B cell (primary cell): ENCODE data around the gene BDP1. TPM values are rescaled to one million over a fixed set of nuclear protein-coding genes. Genes with fewer than 3 reads are reported as not detected.

ENCODE experiments used
- ATAC-seq: fragments of 200-7000 bp; cut with Tn5 transposase; one replicate; pipeline ENCODE4 v1.10.0; 2021; ENCODE audit warnings: low read depth, mild to moderate bottlenecking, moderate number of reproducible peaks, moderate library complexity
- CTCF ChIA-PET: fragments of 350-600 bp; sonication (Branson Sonifier 250); formaldehyde crosslinking; loops from one replicate; lab custom pipeline; 2021; ENCODE audit warnings: antibody characterized with exemption, inconsistent platforms; lab: Charles Lee
- POLR2A ChIA-PET: fragments of 350-600 bp; sonication (Branson Sonifier 250); formaldehyde crosslinking; loops from one replicate; lab custom pipeline; 2021; ENCODE audit warnings: antibody characterized with exemption; lab: Charles Lee
- DNase-seq: peaks from one replicate; pipeline ENCODE4 v3.0.0; 2013
- H2AFZ ChIP-seq: 2 replicates; pipeline ENCODE4 v1.6.1; 2012; ENCODE audit warnings: mild to moderate bottlenecking, low read depth, low read length; ENCODE audit not compliant: insufficient read depth, poor library complexity, severe bottlenecking
- H3K27ac ChIP-seq, 2 donors: 1 replicate in 1 of 2; 2 replicates in 1 of 2; pipeline ENCODE4 v1.5.1; 2012 to 2013; ENCODE audit warnings: low read length in 2 of 2, mild to moderate bottlenecking in 2 of 2, moderate library complexity in 1 of 2
- H3K27me3 ChIP-seq, 4 experiments: fragments of 200-600 bp in 1 of 4; sonication (generic) in 1 of 4; replicated peaks in 1 of 4; 1 replicate in 2 of 4; 2 replicates in 2 of 4; pipeline versions ENCODE4 v1.6.1 to v1.7.0; 2013 to 2016; ENCODE audit warnings: low read length in 3 of 4, mild to moderate bottlenecking in 2 of 4, mixed read lengths in 1 of 4, moderate library complexity in 1 of 4; ENCODE audit not compliant: insufficient read depth in 4 of 4, control insufficient read depth in 3 of 4; ENCODE audit errors: control extremely low read depth in 1 of 4
- H3K36me3 ChIP-seq, 2 experiments: replicated peaks in 1 of 2; 1 replicate in 1 of 2; 2 replicates in 1 of 2; pipeline versions ENCODE4 v1.6.1 to v1.7.1; 2013; ENCODE audit warnings: low read length in 1 of 2; ENCODE audit not compliant: insufficient read depth in 2 of 2, control insufficient read depth in 1 of 2; ENCODE audit errors: control extremely low read depth in 1 of 2, extremely low read depth in 1 of 2
- H3K4me1 ChIP-seq, 2 donors: fragments of 200-600 bp in 1 of 2; sonication (generic) in 1 of 2; 1 replicate in 1 of 2; 2 replicates in 1 of 2; pipeline versions ENCODE4 v1.5.1 to v1.6.1; 2013 to 2017; ENCODE audit warnings: low read length in 2 of 2; ENCODE audit not compliant: control insufficient read depth in 2 of 2, insufficient read depth in 2 of 2
- H3K4me2 ChIP-seq: replicated peaks from 2 replicates; pipeline ENCODE3; 2012; ENCODE audit warnings: mild to moderate bottlenecking, low read depth, low read length; ENCODE audit not compliant: poor library complexity, severe bottlenecking
- H3K4me3 ChIP-seq, 5 experiments: fragments of 200-600 bp in 1 of 5; sonication (generic) in 1 of 5; 1 replicate in 3 of 5; 2 replicates in 2 of 5; pipeline versions ENCODE4 v1.5.1 to v1.7.0; 2011 to 2016; ENCODE audit warnings: low read length in 4 of 5, mild to moderate bottlenecking in 4 of 5, low read depth in 2 of 5, control low read depth in 1 of 5, moderate library complexity in 1 of 5; ENCODE audit not compliant: insufficient read depth in 1 of 5; ENCODE audit errors: control extremely low read depth in 1 of 5, extremely low read depth in 1 of 5
- H3K79me2 ChIP-seq: fragments of 200-600 bp; sonication (generic); one replicate; pipeline ENCODE4 v1.6.0; 2016; ENCODE audit warnings: low read length; ENCODE audit not compliant: control insufficient read depth, insufficient read depth
- H3K9ac ChIP-seq: fragments of 200-600 bp; sonication (generic); 2 replicates; pipeline ENCODE4 v1.6.1; 2017; ENCODE audit warnings: mild to moderate bottlenecking, low read length, moderate library complexity
- H3K9me3 ChIP-seq, 3 donors: one replicate each; pipeline versions ENCODE4 v1.6.1 to v1.7.1; 2013; ENCODE audit warnings: low read length in 2 of 3; ENCODE audit not compliant: control insufficient read depth in 2 of 3, insufficient read depth in 1 of 3; ENCODE audit errors: control extremely low read depth in 1 of 3
- H4K20me1 ChIP-seq: 2 replicates; pipeline ENCODE4 v1.6.0; 2012; ENCODE audit warnings: mild to moderate bottlenecking, low read length; ENCODE audit not compliant: insufficient read depth, control insufficient read depth, poor library complexity, severe bottlenecking
- H3K27ac Mint-ChIP-seq: one replicate; pipeline ENCODE4 v1.8.0; 2021; ENCODE audit warnings: mixed read lengths
- H3K27me3 Mint-ChIP-seq: one replicate; pipeline ENCODE4 v1.8.0; 2021; ENCODE audit warnings: mixed read lengths
- H3K4me1 Mint-ChIP-seq: one replicate; pipeline ENCODE4 v1.8.0; 2021; ENCODE audit warnings: mixed read lengths
- H3K4me3 Mint-ChIP-seq: one replicate; pipeline ENCODE4 v1.8.0; 2021; ENCODE audit warnings: mixed read lengths
- H3K9me3 Mint-ChIP-seq: one replicate; pipeline ENCODE4 v1.8.0; 2022; ENCODE audit warnings: mixed read lengths; ENCODE audit not compliant: insufficient read depth
- EZH2 ChIP-seq: IDR thresholded peaks from 2 replicates; pipeline ENCODE4 v1.6.1; 2012; ENCODE audit warnings: borderline replicate concordance, low read depth, mild to moderate bottlenecking, moderate library complexity, low read length; ENCODE audit not compliant: insufficient read depth, poor library complexity, severe bottlenecking
- WGBS: methylation state at CpG from one replicate; pipeline ENCODE4 v1.1.5; 2013; ENCODE audit warnings: missing lambda C conversion rate; ENCODE audit not compliant: insufficient coverage; 5-methylcytosine and 5-hydroxymethylcytosine counted together
- intact Hi-C: fragments of 100-400 bp; cut with micrococcal nuclease; formaldehyde crosslinking; loops from one replicate; pipeline ENCODE4 v1.10.0; 2022
- polyA plus RNA-seq: library from polyadenylated mRNA; depleted of rRNA; stranded (reverse); fragments of >200 nt; gene quantifications from 2 replicates; pipeline ENCODE4 v1.2.3, GENCODE V29; 2012
- small RNA-seq: library from RNA; depleted of rRNA; stranded (forward); fragments of <200 nt; gene quantifications from one replicate; pipeline ENCODE3, GENCODE V24; 2012; ENCODE audit warnings: low replicate concordance, low read depth; ENCODE audit not compliant: insufficient read length
- total RNA-seq, 2 donors: library from RNA; stranded (reverse); fragments of 120-200 nt in 1 of 2; gene quantifications; 1 replicate in 1 of 2; 2 replicates in 1 of 2; pipeline versions ENCODE4 v1.2.3 to v1.2.4, GENCODE V29; 2013 to 2022
- TF ChIP-seq, protein P1 (sequence below): fragments of 200-600 bp; IDR thresholded peaks from one replicate; pipeline ENCODE4 v1.8.0; 2022; ENCODE audit warnings: antibody characterized with exemption, mild to moderate bottlenecking

BDP1 gene
- total and polyA plus RNA-seq, 2 donors (not counting 1 experiment from before 2014, with no cell fraction given) = 7.9 to 59.4 TPM

DNA sequence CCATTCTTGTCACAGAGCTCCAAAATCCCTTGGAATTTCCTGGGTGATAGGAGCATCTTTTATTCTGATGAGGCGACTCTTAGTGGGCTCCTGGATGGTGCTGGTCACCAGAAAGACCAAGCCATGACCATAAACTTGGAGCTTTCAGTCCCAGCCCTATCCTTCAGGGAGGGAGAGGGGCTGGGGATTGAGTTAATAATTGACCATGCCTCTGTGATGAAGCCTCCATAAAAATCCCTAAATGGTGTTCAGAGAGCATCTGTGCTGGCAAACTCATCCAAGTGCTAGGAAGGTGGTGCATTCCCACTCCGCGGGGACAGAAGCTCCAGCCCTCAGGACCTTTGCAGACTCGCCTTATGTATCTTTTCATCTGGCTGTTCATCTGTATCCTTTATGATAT, 160.4 kb downstream of the BDP1 start:
- ATAC-seq (no peak), DNase-seq (no peak)
- Histone ChIP-seq H3K36me3 (peaks cover 12 to 45% of the 10 kb centered on the region in 2 experiments), H4K20me1 (no peaks in the 10 kb centered on the region), H3K79me2 (peaks cover 40% of the 10 kb centered on the region), H3K9ac (no peak overlapping the region), H3K9me3 (no peaks in the 10 kb centered on the region), H3K4me1 (no peaks in the 10 kb centered on the region), H2AFZ (no peak overlapping the region), H3K4me3 (no peak overlapping the region), H3K4me2 (no peak overlapping the region), H3K27me3 (no peaks in the 10 kb centered on the region), H3K27ac (no peak overlapping the region)
- no peaks in the 10 kb centered on the region for H3K4me1 Mint-ChIP-seq
- 100% methylated on average over 1 of the region's 4 CpGs for WGBS
- H3K9me3 Mint-ChIP-seq = no peaks in the 10 kb centered on the region
- H3K27ac Mint-ChIP-seq = no peak overlapping the region
- TF ChIP-seq, protein P1, sequence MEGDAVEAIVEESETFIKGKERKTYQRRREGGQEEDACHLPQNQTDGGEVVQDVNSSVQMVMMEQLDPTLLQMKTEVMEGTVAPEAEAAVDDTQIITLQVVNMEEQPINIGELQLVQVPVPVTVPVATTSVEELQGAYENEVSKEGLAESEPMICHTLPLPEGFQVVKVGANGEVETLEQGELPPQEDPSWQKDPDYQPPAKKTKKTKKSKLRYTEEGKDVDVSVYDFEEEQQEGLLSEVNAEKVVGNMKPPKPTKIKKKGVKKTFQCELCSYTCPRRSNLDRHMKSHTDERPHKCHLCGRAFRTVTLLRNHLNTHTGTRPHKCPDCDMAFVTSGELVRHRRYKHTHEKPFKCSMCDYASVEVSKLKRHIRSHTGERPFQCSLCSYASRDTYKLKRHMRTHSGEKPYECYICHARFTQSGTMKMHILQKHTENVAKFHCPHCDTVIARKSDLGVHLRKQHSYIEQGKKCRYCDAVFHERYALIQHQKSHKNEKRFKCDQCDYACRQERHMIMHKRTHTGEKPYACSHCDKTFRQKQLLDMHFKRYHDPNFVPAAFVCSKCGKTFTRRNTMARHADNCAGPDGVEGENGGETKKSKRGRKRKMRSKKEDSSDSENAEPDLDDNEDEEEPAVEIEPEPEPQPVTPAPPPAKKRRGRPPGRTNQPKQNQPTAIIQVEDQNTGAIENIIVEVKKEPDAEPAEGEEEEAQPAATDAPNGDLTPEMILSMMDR = no peak
- TF ChIP-seq EZH2 = no peak
- intact Hi-C loops = no loop called here
- H3K4me3 Mint-ChIP-seq = no peak overlapping the region
- H3K27me3 Mint-ChIP-seq = no peaks in the 10 kb centered on the region
- ChIA-PET CTCF (no interaction called here), POLR2A (no interaction called here)

Small RNA genes within 50 kb of the gene (small RNA-seq; reads per million reads assigned to genes)
- not detected for gene HMGN1P12

Other genes starting within 250 kb of the BDP1 start
- 47.2 and 49.7 TPM in 2 replicates for gene MCCC2, start 131.7 kb downstream of the BDP1 start, total RNA-seq
- gene MCCC2, start 131.7 kb downstream of the BDP1 start, polyA plus RNA-seq = 25.7 and 31.7 TPM in 2 replicates